Measurements from ENCODE around the gene ATF6.

DNA sequence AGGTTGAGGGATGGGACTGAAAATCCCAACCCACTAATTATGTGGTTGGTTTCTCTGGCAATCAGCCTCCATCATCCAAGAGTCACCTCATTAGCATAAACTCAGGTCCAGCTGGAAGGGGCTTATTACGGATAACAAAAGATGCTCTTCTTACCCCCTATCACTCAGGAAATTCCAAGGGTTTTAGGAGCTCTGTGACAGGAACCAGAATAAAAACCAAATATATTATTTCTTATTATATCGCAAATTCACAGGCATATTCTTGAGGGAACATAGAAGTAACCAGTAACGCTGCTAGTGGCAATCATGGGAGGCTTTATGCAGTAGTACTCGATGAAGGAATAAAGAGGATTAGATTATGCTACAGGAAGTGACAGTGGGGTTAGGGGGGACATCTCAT lies 59.7 kb downstream of the ATF6 start:
- TF ChIP-seq, protein P1, sequence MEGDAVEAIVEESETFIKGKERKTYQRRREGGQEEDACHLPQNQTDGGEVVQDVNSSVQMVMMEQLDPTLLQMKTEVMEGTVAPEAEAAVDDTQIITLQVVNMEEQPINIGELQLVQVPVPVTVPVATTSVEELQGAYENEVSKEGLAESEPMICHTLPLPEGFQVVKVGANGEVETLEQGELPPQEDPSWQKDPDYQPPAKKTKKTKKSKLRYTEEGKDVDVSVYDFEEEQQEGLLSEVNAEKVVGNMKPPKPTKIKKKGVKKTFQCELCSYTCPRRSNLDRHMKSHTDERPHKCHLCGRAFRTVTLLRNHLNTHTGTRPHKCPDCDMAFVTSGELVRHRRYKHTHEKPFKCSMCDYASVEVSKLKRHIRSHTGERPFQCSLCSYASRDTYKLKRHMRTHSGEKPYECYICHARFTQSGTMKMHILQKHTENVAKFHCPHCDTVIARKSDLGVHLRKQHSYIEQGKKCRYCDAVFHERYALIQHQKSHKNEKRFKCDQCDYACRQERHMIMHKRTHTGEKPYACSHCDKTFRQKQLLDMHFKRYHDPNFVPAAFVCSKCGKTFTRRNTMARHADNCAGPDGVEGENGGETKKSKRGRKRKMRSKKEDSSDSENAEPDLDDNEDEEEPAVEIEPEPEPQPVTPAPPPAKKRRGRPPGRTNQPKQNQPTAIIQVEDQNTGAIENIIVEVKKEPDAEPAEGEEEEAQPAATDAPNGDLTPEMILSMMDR (IDR thresholded peaks at IDR 0.05) = no peak
- TF ChIP-seq POLR2A (IDR thresholded peaks at IDR 0.05) = no peak

Data from testis (tissue), 2 donors.